Measurements from ENCODE around the gene NPAS3.

NPAS3 gene

DNA sequence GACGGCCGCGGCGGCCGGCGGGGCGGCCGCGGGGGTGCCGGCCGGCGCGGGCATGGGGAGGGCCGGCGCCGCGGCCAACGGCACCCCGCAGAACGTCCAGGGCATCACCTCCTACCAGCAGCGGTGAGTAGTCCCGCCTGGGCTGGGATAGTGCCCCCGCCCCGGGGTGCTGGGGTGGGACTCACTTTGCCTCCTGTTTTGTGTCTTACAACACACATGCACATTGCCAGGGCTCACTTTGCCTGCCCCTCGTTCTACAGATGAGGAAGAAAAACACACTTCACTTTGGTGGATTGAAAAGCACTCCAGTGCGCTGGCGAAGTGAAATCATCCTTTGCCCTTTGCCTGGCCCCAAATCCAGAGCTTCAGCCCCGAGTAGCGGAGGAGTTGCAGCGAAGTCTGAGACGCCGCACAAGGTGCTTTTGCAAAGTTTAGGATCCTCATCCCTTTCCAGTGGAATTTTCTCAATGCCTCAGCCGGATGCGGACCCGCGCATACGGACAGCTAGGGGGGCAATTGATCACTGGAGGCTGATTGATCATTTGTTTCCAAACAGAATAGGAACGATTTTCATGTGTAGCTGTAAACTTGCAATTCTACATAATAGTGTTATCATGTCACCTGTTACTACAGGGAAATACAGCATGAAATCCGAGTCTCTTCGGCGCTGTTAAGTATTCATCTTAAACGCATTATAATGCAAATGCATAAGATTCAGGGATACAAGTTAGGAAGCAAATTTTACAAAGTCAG, 3.6 kb upstream of the NPAS3 start:
- Histone ChIP-seq H3K36me3 (ENCODE audit: insufficient read depth) (no peaks in the 10 kb centered on the region), H2AFZ (ENCODE audit: low read depth) (0 out of 2 replicates have a peak overlapping the region, but pooled peaks have one; percentile 22), H3K27me3 (ENCODE audit: insufficient read depth, low read depth) (peaks cover 8% of the 10 kb centered on the region), H3K4me1 (ENCODE audit: low read depth, poor library complexity, severe bottlenecking) (peaks cover 10% of the 10 kb centered on the region), H3K4me2 (no peak overlapping the region), H3K9ac (no peak overlapping the region), H4K20me1 (ENCODE audit: insufficient read depth) (no peaks in the 10 kb centered on the region), H3K79me2 (ENCODE audit: insufficient read depth, low read depth) (no peaks in the 10 kb centered on the region), H3K4me3 (IDR thresholded peaks at IDR 0.05; ENCODE audit: insufficient read depth, low read depth, low read length) (no peak overlapping the region), H3K27ac (no peak overlapping the region)
- TF ChIP-seq, protein P1, sequence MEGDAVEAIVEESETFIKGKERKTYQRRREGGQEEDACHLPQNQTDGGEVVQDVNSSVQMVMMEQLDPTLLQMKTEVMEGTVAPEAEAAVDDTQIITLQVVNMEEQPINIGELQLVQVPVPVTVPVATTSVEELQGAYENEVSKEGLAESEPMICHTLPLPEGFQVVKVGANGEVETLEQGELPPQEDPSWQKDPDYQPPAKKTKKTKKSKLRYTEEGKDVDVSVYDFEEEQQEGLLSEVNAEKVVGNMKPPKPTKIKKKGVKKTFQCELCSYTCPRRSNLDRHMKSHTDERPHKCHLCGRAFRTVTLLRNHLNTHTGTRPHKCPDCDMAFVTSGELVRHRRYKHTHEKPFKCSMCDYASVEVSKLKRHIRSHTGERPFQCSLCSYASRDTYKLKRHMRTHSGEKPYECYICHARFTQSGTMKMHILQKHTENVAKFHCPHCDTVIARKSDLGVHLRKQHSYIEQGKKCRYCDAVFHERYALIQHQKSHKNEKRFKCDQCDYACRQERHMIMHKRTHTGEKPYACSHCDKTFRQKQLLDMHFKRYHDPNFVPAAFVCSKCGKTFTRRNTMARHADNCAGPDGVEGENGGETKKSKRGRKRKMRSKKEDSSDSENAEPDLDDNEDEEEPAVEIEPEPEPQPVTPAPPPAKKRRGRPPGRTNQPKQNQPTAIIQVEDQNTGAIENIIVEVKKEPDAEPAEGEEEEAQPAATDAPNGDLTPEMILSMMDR (conservative IDR thresholded peaks at IDR 0.05; ENCODE audit: low read depth, low read length), result no peak

DNA sequence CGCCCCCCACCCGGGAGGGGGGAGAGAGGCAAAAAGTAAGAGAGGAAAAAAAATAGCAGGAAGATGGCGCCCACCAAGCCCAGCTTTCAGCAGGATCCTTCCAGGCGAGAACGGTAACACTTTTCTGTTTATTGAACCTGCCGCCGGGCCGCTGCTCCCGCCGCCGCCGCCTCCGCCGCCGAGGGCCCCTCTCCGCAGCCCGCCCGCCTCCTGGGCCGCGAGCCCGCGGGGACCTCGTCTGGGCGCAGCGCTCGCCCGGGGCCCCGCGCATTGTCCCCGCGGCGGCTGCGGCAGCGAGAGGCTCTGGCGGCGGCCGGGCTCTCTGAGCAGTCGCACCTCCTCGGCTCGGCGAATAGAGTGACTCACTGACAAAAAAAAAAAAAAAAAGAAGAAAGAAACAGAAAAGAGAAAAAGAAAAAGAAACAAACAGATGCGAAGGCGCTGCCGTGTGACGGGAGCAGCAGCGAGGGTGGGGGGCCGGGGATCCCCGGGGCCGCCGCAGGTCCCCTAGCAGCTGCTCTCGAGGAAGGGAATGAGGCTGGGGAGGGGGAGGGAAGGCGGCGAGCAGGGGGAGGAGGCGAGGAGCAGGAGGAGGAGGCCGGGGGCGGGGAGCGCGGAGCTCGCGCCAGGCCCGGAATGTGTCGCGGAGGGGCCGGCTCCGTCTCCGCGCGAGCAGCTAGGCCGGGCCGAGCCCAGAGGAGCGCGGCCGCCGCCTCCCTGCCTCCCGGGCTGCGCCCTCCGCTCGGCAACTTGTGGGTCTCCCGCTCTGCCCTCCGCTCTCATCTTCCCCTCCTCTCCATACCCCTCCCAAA, 781 bp downstream of the NPAS3 start:
- H4K20me1 ChIP-seq (ENCODE audit: insufficient read depth), result no peaks in the 10 kb centered on the region
- no peaks in the 10 kb centered on the region for H3K79me2 ChIP-seq (ENCODE audit: insufficient read depth, low read depth)
- H2AFZ ChIP-seq (ENCODE audit: low read depth), result peak overlapping the region; percentile 77
- TF ChIP-seq, protein P1 (conservative IDR thresholded peaks at IDR 0.05; ENCODE audit: low read depth, low read length), result no peak
- H3K27ac ChIP-seq, result peak overlapping the region; percentile 62
- H3K4me1 ChIP-seq (ENCODE audit: low read depth, poor library complexity, severe bottlenecking), result peaks cover 10% of the 10 kb centered on the region
- H3K9ac ChIP-seq, result peak overlapping the region; percentile 64
- no peak overlapping the region for H3K4me3 ChIP-seq (IDR thresholded peaks at IDR 0.05; ENCODE audit: insufficient read depth, low read depth, low read length)
- H3K27me3 ChIP-seq (ENCODE audit: insufficient read depth, low read depth), result peaks cover 8% of the 10 kb centered on the region
- peak overlapping the region; percentile 97 for H3K4me2 ChIP-seq
- no peaks in the 10 kb centered on the region for H3K36me3 ChIP-seq (ENCODE audit: insufficient read depth)

DNA sequence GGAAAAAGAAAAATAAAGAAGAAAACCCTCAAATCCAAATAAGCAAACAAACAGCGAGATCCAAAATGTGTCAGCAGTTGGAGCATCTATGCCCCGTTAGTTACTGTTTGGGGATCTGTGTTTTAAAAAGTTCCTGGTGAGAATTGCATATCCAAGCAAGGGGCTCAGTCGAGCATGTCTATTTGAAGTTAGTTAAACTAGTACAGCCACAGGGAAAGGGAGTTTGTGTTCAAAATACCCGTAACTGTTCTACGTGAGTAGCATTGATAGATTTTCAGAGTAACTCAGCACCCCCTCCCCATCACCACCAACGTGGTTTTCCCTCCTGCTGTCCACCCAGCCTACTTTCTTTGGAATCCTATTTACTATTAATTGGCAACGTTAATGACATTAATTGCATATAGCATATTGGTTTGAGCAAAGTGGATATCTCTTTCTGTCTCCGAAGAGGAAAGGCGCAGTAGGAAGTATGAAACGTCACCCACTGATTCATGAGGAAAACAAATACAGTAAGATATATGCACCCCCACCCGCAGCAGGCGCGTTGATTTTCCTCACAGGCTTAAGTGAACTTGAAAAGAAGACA, 1.5 kb downstream of the NPAS3 start:
- Histone ChIP-seq H2AFZ (ENCODE audit: low read depth) (peak overlapping the region; percentile 77), H3K4me2 (peak overlapping the region; percentile 97), H4K20me1 (ENCODE audit: insufficient read depth) (no peaks in the 10 kb centered on the region), H3K79me2 (ENCODE audit: insufficient read depth, low read depth) (no peaks in the 10 kb centered on the region), H3K9ac (peak overlapping the region; percentile 64), H3K27me3 (ENCODE audit: insufficient read depth, low read depth) (peaks cover 7% of the 10 kb centered on the region), H3K4me1 (ENCODE audit: low read depth, poor library complexity, severe bottlenecking) (peaks cover 10% of the 10 kb centered on the region), H3K36me3 (ENCODE audit: insufficient read depth) (no peaks in the 10 kb centered on the region), H3K4me3 (IDR thresholded peaks at IDR 0.05; ENCODE audit: insufficient read depth, low read depth, low read length) (no peak overlapping the region), H3K27ac (peak overlapping the region; percentile 62)
- TF ChIP-seq, protein P1 (conservative IDR thresholded peaks at IDR 0.05; ENCODE audit: low read depth, low read length), result no peak
